Fibroblast of lung (primary cell): ENCODE data around the gene ATP11C. TPM values are rescaled to one million over a fixed set of nuclear protein-coding genes. Genes with fewer than 3 reads are reported as not detected.
"Not testable (repeated sequence)": the region's sequence is repeated elsewhere in the genome, so short reads cannot be mapped to it uniquely, and the experiment has no call there.

Experiments used
- DNase-seq, 2 donors: peaks; one replicate each; pipeline versions ENCODE4 v3.0.0 to v3.0.0-alpha.2; 2010; ENCODE audit warnings: low read depth in 2 of 2
- H2AFZ ChIP-seq: 2 replicates; pipeline ENCODE4 v1.5.1; 2012; ENCODE audit warnings: low read length, control low read depth, inconsistent platforms
- H3K27ac ChIP-seq: 2 replicates; pipeline ENCODE4 v1.5.1; 2011; ENCODE audit warnings: low read length, control low read depth; ENCODE audit not compliant: insufficient read depth
- H3K27me3 ChIP-seq: 2 replicates; pipeline ENCODE4 v1.5.1; 2011; ENCODE audit warnings: mild to moderate bottlenecking, low read length; ENCODE audit not compliant: control insufficient read depth, insufficient read depth
- H3K36me3 ChIP-seq: 2 replicates; pipeline ENCODE4 v1.5.1; 2011; ENCODE audit warnings: low read length; ENCODE audit not compliant: control insufficient read depth, insufficient read depth
- H3K4me1 ChIP-seq: 2 replicates; pipeline ENCODE4 v1.5.1; 2011; ENCODE audit warnings: low read length; ENCODE audit not compliant: control insufficient read depth, insufficient read depth; ENCODE audit errors: extremely low read depth
- H3K4me2 ChIP-seq: 2 replicates; pipeline ENCODE4 v1.5.1; 2011; ENCODE audit warnings: low read length, control low read depth; ENCODE audit not compliant: insufficient read depth; ENCODE audit errors: extremely low read depth
- H3K4me3 ChIP-seq, 4 experiments: fragments of 200-600 bp in 1 of 4; sonication (generic) in 1 of 4; replicated peaks in 1 of 4; 2 replicates each; pipeline ENCODE4 v1.5.1; 2011 to 2016; ENCODE audit warnings: low read length in 4 of 4, low read depth in 3 of 4, mild to moderate bottlenecking in 3 of 4, control low read depth in 2 of 4, inconsistent platforms in 1 of 4, mixed read lengths in 1 of 4; ENCODE audit not compliant: insufficient read depth in 1 of 4; ENCODE audit errors: control extremely low read depth in 1 of 4
- H3K79me2 ChIP-seq: 2 replicates; pipeline ENCODE4 v1.5.1; 2012; ENCODE audit warnings: mild to moderate bottlenecking, low read length, inconsistent platforms; ENCODE audit not compliant: control insufficient read depth, insufficient read depth
- H3K9ac ChIP-seq: 2 replicates; pipeline ENCODE4 v1.5.1; 2011; ENCODE audit warnings: mild to moderate bottlenecking, low read length, control low read depth; ENCODE audit not compliant: insufficient read depth
- H3K9me3 ChIP-seq: 2 replicates; pipeline ENCODE4 v1.5.1; 2012; ENCODE audit warnings: low read depth, low read length; ENCODE audit not compliant: control insufficient read depth, insufficient read depth
- H4K20me1 ChIP-seq: 2 replicates; pipeline ENCODE4 v1.5.1; 2011; ENCODE audit warnings: low read length; ENCODE audit not compliant: control insufficient read depth, insufficient read depth; ENCODE audit errors: extremely low read depth
- EZH2 ChIP-seq: IDR thresholded peaks from 2 replicates; pipeline ENCODE4 v1.5.1; 2012; ENCODE audit warnings: low read length, control low read depth, mild to moderate bottlenecking; ENCODE audit errors: missing control alignments
- polyA plus RNA-seq, 2 donors: library from polyadenylated mRNA; depleted of rRNA in 1 of 2; stranded (reverse) in 1 of 2; unstranded in 1 of 2; fragments of >200 nt; gene quantifications; 2 replicates each; pipeline ENCODE4 v1.2.1, GENCODE V29; 2011 to 2012; ENCODE audit warnings: missing spikeins in 1 of 2
- total RNA-seq: library from RNA; depleted of rRNA; stranded (reverse); fragments of >200 nt; gene quantifications from 2 replicates; pipeline ENCODE4 v1.2.1, GENCODE V29; 2014
- TF ChIP-seq, protein P1 (sequence below), 2 donors: IDR thresholded peaks in 1 of 2; conservative IDR thresholded peaks in 1 of 2; 1 replicate in 1 of 2; 2 replicates in 1 of 2; pipeline ENCODE4 v1.5.1; 2011 to 2012; ENCODE audit warnings: low read length in 2 of 2, control low read depth in 1 of 2, inconsistent platforms in 1 of 2, low read depth in 1 of 2, mild to moderate bottlenecking in 1 of 2

Gene ATP11C
- total and polyA plus RNA-seq, 2 donors (not counting 1 experiment from before 2014, with no cell fraction given), result 47.7 to 68.0 TPM

DNA sequence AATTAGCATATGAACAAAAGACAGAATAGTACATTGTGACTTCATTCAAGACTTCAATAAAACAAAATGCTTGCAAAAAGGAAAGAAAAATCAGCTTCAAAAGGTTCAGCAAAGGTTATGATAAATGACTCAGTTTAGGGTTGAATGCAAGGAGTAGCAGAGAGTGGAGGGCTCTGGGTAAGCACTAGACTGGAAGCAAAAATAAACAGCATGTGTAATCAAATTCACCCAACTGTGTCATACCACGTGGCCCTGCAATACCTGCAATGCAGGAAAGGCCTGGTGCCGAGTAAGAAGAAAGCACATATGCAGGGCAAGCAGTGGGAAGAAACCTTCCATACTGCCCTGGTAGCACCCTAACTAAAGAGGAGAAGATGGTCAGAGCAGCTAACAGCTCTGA lies 88.7 kb downstream of the ATP11C start:
- Histone ChIP-seq H3K4me1 (no peaks in the 10 kb centered on the region), H3K4me2 (no peak overlapping the region), H3K27me3 (no peaks in the 10 kb centered on the region), H3K9me3 (no peaks in the 10 kb centered on the region), H3K79me2 (no peaks in the 10 kb centered on the region), H3K4me3 (no peak overlapping the region), H3K9ac (no peak overlapping the region), H3K27ac (no peak overlapping the region), H3K36me3 (no peaks in the 10 kb centered on the region), H4K20me1 (no peaks in the 10 kb centered on the region), H2AFZ (no peak overlapping the region)
- no peak for DNase-seq
- TF ChIP-seq EZH2, result no peak
- TF ChIP-seq, protein P1, sequence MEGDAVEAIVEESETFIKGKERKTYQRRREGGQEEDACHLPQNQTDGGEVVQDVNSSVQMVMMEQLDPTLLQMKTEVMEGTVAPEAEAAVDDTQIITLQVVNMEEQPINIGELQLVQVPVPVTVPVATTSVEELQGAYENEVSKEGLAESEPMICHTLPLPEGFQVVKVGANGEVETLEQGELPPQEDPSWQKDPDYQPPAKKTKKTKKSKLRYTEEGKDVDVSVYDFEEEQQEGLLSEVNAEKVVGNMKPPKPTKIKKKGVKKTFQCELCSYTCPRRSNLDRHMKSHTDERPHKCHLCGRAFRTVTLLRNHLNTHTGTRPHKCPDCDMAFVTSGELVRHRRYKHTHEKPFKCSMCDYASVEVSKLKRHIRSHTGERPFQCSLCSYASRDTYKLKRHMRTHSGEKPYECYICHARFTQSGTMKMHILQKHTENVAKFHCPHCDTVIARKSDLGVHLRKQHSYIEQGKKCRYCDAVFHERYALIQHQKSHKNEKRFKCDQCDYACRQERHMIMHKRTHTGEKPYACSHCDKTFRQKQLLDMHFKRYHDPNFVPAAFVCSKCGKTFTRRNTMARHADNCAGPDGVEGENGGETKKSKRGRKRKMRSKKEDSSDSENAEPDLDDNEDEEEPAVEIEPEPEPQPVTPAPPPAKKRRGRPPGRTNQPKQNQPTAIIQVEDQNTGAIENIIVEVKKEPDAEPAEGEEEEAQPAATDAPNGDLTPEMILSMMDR (conservative IDR thresholded peaks at IDR 0.05 in 1 of 2, IDR thresholded peaks at IDR 0.05 in 1 of 2; ENCODE audit: low read depth in 1 of 2, low read length in 2 of 2), result no peak

DNA sequence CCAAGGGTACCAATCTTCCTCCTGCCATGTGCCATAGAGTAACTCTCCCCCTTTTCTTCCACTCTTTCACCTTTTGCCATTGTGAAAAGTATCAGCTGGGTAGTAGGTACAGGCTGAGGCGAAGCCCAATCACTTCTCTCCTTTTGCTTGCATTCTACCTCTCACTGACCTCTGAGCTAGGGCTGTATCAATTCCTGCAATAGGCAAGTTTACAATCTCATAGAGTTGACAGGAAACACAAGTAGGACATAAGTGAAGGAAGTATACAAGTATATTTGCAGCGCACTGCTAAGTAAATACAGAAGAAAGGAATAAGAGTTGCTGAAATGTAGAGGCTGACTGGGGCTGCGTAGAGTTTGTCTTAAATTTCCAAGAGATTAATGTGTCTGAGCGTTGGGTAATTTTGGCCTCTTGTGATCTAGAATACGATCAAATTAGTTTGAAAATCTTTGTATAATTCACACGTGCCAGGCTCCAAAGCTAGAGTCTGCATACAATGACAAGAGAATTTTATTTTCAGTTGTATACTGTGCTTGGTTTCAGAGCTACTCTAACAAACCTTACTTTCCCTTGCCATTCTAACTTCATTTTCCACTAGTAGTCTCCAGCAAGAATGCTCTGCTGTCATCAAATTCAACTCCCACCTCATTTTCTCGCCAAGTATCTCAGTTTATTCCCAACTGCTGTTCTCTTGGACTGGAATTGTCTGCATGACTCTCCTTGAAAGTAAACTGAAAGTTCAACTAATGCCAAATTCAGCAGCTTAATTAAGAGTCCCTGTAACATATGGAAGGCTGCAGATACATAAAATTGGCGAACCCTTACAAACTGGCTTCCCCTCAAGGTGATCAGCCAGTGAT lies 90.3 kb downstream of the ATP11C start:
- no peaks in the 10 kb centered on the region for H3K4me1 ChIP-seq
- no peaks in the 10 kb centered on the region for H3K36me3 ChIP-seq
- H2AFZ ChIP-seq, result no peak overlapping the region
- peak overlapping the region; percentile 5 for H3K4me2 ChIP-seq
- TF ChIP-seq EZH2, result no peak
- TF ChIP-seq, protein P1 (conservative IDR thresholded peaks at IDR 0.05 in 1 of 2, IDR thresholded peaks at IDR 0.05 in 1 of 2; ENCODE audit: low read depth in 1 of 2, low read length in 2 of 2), result no peak
- H3K27ac ChIP-seq, result no peak overlapping the region
- no peaks in the 10 kb centered on the region for H3K9me3 ChIP-seq
- H3K9ac ChIP-seq, result no peak overlapping the region
- no peaks in the 10 kb centered on the region for H4K20me1 ChIP-seq
- no peaks in the 10 kb centered on the region for H3K79me2 ChIP-seq
- DNase-seq, result peak in 1 of 2 donors; percentile 55
- no peak overlapping the region for H3K4me3 ChIP-seq
- H3K27me3 ChIP-seq, result no peaks in the 10 kb centered on the region

DNA sequence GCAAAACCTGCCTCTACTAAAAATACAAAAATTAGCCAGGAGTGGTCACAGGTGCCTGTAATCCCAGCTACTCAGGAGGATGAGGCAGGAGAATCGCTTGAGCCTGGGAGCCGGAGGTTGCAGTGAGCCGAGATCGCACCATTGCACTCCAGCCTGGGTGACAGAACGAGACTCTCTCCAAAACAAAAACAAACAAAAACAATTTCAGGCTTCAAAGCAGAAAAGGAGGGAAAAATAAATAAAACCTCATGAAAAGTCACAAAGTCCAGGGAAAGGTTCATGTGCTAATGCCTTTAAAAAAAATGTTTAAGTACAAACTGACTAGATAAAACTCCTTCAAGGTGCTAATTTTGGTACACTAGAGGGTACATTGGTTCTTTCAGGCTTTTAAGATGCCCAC lies 96.5 kb downstream of the ATP11C start:
- H3K9ac ChIP-seq, H3K4me2 ChIP-seq, H4K20me1 ChIP-seq, DNase-seq, H3K4me3 ChIP-seq, H3K27me3 ChIP-seq, H3K36me3 ChIP-seq, H2AFZ ChIP-seq, H3K27ac ChIP-seq, H3K4me1 ChIP-seq, H3K79me2 ChIP-seq, H3K9me3 ChIP-seq: not testable (repeated sequence)
